ENCODE measurements around the gene RTCB. TPM values are rescaled to one million over a fixed set of nuclear protein-coding genes. Genes with fewer than 3 reads are reported as not detected.

The RTCB gene
- total RNA-seq, 1 donor from 2014 or later: 93.1 TPM

- no peak overlapping the region for H3K27ac Mint-ChIP-seq (ENCODE audit: unreplicated experiment)
- no peak for DNase-seq (ENCODE audit: low read depth)
- Histone ChIP-seq H3K4me2 (ENCODE audit: low read length) (no peak overlapping the region), H2AFZ (ENCODE audit: low read depth, low read length) (no peak overlapping the region), H3K27ac (ENCODE audit: low read depth, low read length) (no peak overlapping the region), H3K4me3 (ENCODE audit: insufficient read depth, low read depth, low read length) (no peak overlapping the region), H3K9ac (ENCODE audit: low read length) (no peak overlapping the region), H3K9me3 (ENCODE audit: insufficient read depth, low read depth, low read length) (no peaks in the 10 kb centered on the region), H3K27me3 (ENCODE audit: insufficient read depth, low read length) (no peaks in the 10 kb centered on the region), H3K36me3 (ENCODE audit: insufficient read depth, low read length) (peaks cover 55% of the 10 kb centered on the region), H4K20me1 (ENCODE audit: insufficient read depth, low read length) (peaks cover 17% of the 10 kb centered on the region), H3K4me1 (ENCODE audit: insufficient read depth, low read length) (no peaks in the 10 kb centered on the region), H3K79me2 (ENCODE audit: insufficient read depth, low read length) (no peaks in the 10 kb centered on the region)
- FAIRE-seq: no peak
- H3K9me3 Mint-ChIP-seq (ENCODE audit: unreplicated experiment): no peaks in the 10 kb centered on the region
- no peaks in the 10 kb centered on the region for H3K27me3 Mint-ChIP-seq (ENCODE audit: low read depth, unreplicated experiment)
- peaks cover 17% of the 10 kb centered on the region for H3K36me3 Mint-ChIP-seq (ENCODE audit: low read depth, unreplicated experiment)
- TF ChIP-seq, protein P1, sequence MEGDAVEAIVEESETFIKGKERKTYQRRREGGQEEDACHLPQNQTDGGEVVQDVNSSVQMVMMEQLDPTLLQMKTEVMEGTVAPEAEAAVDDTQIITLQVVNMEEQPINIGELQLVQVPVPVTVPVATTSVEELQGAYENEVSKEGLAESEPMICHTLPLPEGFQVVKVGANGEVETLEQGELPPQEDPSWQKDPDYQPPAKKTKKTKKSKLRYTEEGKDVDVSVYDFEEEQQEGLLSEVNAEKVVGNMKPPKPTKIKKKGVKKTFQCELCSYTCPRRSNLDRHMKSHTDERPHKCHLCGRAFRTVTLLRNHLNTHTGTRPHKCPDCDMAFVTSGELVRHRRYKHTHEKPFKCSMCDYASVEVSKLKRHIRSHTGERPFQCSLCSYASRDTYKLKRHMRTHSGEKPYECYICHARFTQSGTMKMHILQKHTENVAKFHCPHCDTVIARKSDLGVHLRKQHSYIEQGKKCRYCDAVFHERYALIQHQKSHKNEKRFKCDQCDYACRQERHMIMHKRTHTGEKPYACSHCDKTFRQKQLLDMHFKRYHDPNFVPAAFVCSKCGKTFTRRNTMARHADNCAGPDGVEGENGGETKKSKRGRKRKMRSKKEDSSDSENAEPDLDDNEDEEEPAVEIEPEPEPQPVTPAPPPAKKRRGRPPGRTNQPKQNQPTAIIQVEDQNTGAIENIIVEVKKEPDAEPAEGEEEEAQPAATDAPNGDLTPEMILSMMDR (IDR thresholded peaks at IDR 0.05; ENCODE audit: insufficient read depth, low read depth, low read length): peak; percentile 37
- no peak for TF ChIP-seq EZH2 (IDR thresholded peaks at IDR 0.05; ENCODE audit: insufficient read depth, low read length)
- H3K4me1 Mint-ChIP-seq (ENCODE audit: low read depth, unreplicated experiment): peaks cover 5% of the 10 kb centered on the region
- H3K4me3 Mint-ChIP-seq (ENCODE audit: unreplicated experiment): no peak overlapping the region
These were observed 22.4 kb downstream of the RTCB start for GRCh38 chr22:32389685-32390084.

- no peaks in the 10 kb centered on the region for H3K27me3 Mint-ChIP-seq (ENCODE audit: low read depth, unreplicated experiment)
These were observed 26.4 kb downstream of the RTCB start for GRCh38 chr22:32385681-32386080.

GRCh38 chr22:32380991-32381390, 31.1 kb downstream of the RTCB start:
- Histone ChIP-seq H3K9ac (ENCODE audit: low read length) (no peak overlapping the region), H3K4me1 (ENCODE audit: insufficient read depth, low read length) (no peaks in the 10 kb centered on the region), H4K20me1 (ENCODE audit: insufficient read depth, low read length) (no peaks in the 10 kb centered on the region), H3K9me3 (ENCODE audit: insufficient read depth, low read depth, low read length) (no peaks in the 10 kb centered on the region), H3K27ac (ENCODE audit: low read depth, low read length) (no peak overlapping the region), H3K79me2 (ENCODE audit: insufficient read depth, low read length) (no peaks in the 10 kb centered on the region), H2AFZ (ENCODE audit: low read depth, low read length) (peak overlapping the region; percentile 16), H3K4me3 (ENCODE audit: insufficient read depth, low read depth, low read length) (no peak overlapping the region), H3K4me2 (ENCODE audit: low read length) (no peak overlapping the region), H3K36me3 (ENCODE audit: insufficient read depth, low read length) (peaks cover 3% of the 10 kb centered on the region), H3K27me3 (ENCODE audit: insufficient read depth, low read length) (no peaks in the 10 kb centered on the region)
- no peak for FAIRE-seq
- peaks cover 3% of the 10 kb centered on the region for H3K36me3 Mint-ChIP-seq (ENCODE audit: low read depth, unreplicated experiment)
- H3K4me1 Mint-ChIP-seq (ENCODE audit: low read depth, unreplicated experiment): no peaks in the 10 kb centered on the region
- TF ChIP-seq, protein P1 (IDR thresholded peaks at IDR 0.05; ENCODE audit: insufficient read depth, low read depth, low read length): no peak
- no peak for TF ChIP-seq EZH2 (IDR thresholded peaks at IDR 0.05; ENCODE audit: insufficient read depth, low read length)
- no peaks in the 10 kb centered on the region for H3K9me3 Mint-ChIP-seq (ENCODE audit: unreplicated experiment)
- no peak for DNase-seq (ENCODE audit: low read depth)
- no peaks in the 10 kb centered on the region for H3K27me3 Mint-ChIP-seq (ENCODE audit: low read depth, unreplicated experiment)
- no peak overlapping the region for H3K4me3 Mint-ChIP-seq (ENCODE audit: unreplicated experiment)
- H3K27ac Mint-ChIP-seq (ENCODE audit: unreplicated experiment): no peak overlapping the region

More at GRCh38 chr22:32385681-32386080, 26.4 kb downstream of the RTCB start:
- Mint-ChIP-seq H3K9me3 (ENCODE audit: unreplicated experiment) (no peaks in the 10 kb centered on the region), H3K36me3 (ENCODE audit: low read depth, unreplicated experiment) (peaks cover 14% of the 10 kb centered on the region), H3K4me3 (ENCODE audit: unreplicated experiment) (no peak overlapping the region), H3K27ac (ENCODE audit: unreplicated experiment) (no peak overlapping the region), H3K4me1 (ENCODE audit: low read depth, unreplicated experiment) (peaks cover 5% of the 10 kb centered on the region)
- no peak overlapping the region for H3K4me3 ChIP-seq (ENCODE audit: insufficient read depth, low read depth, low read length)
- no peak overlapping the region for H3K4me2 ChIP-seq (ENCODE audit: low read length)
- no peaks in the 10 kb centered on the region for H3K9me3 ChIP-seq (ENCODE audit: insufficient read depth, low read depth, low read length)
- no peak overlapping the region for H2AFZ ChIP-seq (ENCODE audit: low read depth, low read length)
- DNase-seq (ENCODE audit: low read depth) (no peak), FAIRE-seq (no peak)
- TF ChIP-seq, protein P1 (IDR thresholded peaks at IDR 0.05; ENCODE audit: insufficient read depth, low read depth, low read length): no peak
- no peak for TF ChIP-seq EZH2 (IDR thresholded peaks at IDR 0.05; ENCODE audit: insufficient read depth, low read length)
- no peaks in the 10 kb centered on the region for H3K79me2 ChIP-seq (ENCODE audit: insufficient read depth, low read length)
- H4K20me1 ChIP-seq (ENCODE audit: insufficient read depth, low read length): peaks cover 17% of the 10 kb centered on the region
- no peak overlapping the region for H3K9ac ChIP-seq (ENCODE audit: low read length)
- no peaks in the 10 kb centered on the region for H3K27me3 ChIP-seq (ENCODE audit: insufficient read depth, low read length)
- no peaks in the 10 kb centered on the region for H3K4me1 ChIP-seq (ENCODE audit: insufficient read depth, low read length)
- no peak overlapping the region for H3K27ac ChIP-seq (ENCODE audit: low read depth, low read length)
- H3K36me3 ChIP-seq (ENCODE audit: insufficient read depth, low read length): peaks cover 25% of the 10 kb centered on the region

All from astrocyte (in vitro differentiated cells and primary cell).